Endometrial microvascular endothelial cells (primary cell): Measurements from ENCODE around the gene NMT1. TPM values are rescaled to one million over a fixed set of nuclear protein-coding genes. Genes with fewer than 3 reads are reported as not detected.
"Not testable (repeated sequence)": the region's sequence is repeated elsewhere in the genome, so short reads cannot be mapped to it uniquely, and the experiment has no call there.

Experiments used
- in situ Hi-C: cut with HindIII; loops from 2 replicates; pipeline ENCODE4 v1.10.0; 2017; ENCODE audit warnings: low sequenced_read_pairs, low pct_unique_long_range_greater_than_20kb; ENCODE audit errors: inconsistent ontology term
- total RNA-seq: library from RNA; depleted of rRNA; stranded (reverse); fragments of >200 nt; gene quantifications from one replicate; pipeline ENCODE4 v1.2.3, GENCODE V29; 2015; ENCODE audit errors: inconsistent ontology term

NMT1 gene
- total RNA-seq, 1 donor from 2014 or later: 95.8 TPM

DNA sequence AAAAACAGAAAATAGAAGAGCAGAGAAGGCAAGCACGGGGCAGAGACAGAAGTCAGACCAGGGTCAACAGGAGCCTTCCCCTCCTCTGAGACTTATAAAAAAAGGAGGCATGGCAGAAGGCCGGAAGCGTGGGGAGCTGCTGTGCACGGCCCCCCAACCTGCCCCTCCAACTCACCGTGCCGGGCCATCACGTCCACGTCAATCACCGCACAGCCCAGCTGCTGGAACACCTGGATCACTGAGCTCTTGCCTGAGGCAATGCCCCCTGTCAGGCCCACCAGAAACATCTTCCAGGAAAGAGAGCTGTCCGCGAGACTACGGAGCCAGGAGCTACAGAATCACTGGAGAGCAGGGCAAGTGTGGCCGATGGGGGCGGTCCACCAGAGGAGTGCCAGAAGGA, 26.5 kb upstream of the NMT1 start:
- in situ Hi-C loops: no loop called here

- in situ Hi-C loops: no loop called here
Measured at GRCh38 chr17:45035848-45036247, 25.3 kb upstream of the NMT1 start.

GRCh38 chr17:45036691-45037090, 24.4 kb upstream of the NMT1 start:
- in situ Hi-C loops: no loop called here

DNA sequence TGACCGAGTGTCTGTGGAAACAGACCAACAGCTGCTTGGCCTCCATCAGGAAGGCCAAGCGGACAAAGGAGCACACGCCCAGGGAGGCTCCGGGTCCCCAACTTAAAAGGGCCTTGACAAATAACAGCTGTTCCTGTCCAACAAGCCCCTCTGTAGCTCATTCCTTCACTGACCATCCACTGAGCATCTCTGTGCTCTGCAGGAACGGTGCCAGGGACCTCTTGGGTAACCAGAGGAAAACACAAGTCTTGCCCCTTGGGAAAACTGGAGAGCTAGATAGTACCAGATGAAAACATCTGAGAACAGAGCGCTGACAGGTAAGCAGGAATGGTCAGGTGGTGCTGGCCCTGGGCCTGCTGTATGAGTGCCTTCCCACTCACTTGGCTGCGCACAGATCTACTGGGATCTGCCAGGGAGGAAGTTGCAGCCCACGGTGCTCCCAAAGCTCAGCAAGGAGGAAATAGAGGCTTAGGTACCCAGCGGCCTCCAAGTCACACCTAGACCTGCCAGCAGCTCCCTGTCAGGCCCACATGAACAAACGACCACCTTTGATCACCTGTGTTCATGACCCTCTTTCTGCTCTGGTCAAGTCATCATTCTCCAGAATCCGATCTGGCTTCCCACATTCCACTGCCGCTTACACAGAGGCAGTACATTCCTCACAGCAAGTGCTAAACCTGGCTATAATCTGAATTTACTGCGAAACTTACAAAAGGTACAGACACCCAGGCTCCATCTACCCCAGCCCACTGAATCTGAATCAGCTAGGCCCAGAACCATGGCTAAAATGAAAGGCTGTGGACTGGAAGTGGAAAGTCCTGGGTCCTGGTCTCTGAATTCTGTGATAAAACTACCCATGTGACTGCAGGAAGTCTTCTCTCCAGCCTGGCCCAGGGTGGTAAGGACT, 22.1 kb upstream of the NMT1 start:
- in situ Hi-C loops: no loop called here

GRCh38 chr17:45040459-45040858, 20.7 kb upstream of the NMT1 start:
- in situ Hi-C loops: no loop called here

DNA sequence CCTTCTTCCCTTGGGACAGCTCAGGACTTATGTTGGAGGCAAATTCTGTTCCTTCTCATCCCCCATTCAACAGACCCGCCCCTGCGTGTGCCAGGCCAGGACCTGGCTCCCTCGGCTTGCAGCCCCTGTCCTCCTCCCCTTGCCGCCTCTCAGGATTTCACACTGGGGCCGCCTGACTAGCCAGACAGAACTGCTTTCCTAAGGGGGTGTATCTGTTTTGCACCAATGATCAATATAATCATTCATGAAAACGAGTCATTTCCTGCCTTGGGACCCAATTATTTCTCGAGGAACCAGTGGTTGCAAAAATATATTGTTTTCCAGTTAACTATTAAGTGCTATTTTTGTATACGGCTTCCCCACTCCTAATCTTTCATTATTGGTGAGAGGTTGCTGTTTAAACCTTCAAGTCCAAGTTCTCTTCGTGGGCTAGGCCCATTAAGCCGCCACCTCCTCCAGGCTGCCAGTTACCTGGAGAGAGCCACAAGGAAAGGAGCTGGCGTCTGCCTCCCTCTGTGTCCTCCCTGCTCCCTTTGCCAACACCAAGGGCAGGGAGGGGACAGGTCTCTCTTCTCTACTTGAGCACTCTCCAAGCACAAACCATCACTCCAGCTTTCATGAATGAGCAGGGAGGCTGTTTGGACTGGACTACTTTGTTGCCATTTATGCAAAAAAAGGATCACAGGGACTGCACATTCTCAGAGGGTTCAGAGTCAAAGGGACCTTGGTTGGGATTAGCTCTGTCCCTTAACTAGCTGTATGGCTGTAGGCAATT, 18.6 kb upstream of the NMT1 start:
- in situ Hi-C loops: no loop called here

DNA sequence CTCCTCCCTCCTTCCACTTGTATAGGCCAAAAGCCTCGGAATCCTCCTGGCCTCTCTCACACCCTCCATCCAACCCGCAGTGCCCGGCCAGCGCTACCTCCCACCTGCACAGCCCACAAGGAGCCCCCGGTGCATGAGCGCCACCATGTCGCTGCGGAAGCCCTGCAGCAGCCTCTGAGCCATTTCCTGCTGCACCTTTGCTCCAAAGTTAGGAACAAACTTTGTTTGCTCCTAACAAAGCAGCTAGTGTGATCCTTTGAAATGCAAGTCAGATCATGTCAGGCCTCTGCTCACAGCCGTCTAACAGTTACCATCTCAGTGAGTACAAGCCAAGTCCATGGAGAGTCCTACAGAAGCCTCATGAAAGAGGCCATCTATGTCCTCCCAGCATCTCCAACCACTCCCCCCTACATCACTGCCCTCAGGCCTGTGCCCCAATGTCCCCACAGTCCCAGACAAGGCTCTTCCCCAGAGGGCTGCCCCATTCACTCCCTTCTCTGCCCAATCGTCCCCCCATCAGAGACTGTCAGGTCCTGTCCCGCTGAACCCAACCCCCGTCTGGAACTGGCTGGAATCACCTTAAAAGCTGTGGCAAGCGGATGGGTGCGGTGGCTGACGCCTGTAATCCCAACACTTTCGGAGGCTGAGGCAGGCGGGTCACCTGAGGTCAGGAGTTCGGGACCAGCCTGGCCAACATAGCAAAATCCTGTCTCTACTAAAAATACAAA, 17.1 kb upstream of the NMT1 start:
- in situ Hi-C loops: no loop called here

- in situ Hi-C loops: no loop called here
Measured at GRCh38 chr17:45046537-45047125, 14.5 kb upstream of the NMT1 start.

- in situ Hi-C loops: no loop called here
Measured at GRCh38 chr17:45048795-45049563, 12.1 kb upstream of the NMT1 start.

DNA sequence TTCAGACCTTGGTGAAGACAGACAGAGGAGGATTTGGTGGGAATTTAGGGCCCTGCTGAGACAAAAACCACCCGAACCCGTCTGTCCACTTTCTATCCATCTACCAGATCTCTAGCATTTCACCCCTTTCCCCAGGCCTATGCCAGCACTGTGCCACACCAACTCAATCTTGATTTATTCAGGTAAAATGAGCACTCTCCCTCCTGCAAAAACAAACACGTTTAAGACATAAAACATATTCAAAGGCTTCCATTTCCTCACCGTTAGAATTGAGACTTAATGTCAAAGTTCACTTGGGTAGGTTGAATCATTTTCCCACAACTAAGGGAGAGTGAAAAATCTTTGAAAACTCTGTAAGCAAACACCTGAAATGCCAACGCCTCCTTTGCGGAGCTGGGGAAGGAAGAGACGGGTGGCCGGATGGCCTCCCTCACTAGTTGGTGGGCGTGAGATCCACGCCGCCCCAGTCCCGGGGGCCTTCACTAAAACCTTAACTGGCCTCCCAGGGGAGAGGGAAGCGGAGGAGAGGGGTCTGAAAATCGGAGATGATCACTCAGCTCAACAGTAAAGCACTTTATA, 10.5 kb upstream of the NMT1 start:
- in situ Hi-C loops: no loop called here

GRCh38 chr17:45051060-45051719, 9.9 kb upstream of the NMT1 start, which contains the start of gene DCAKD:
TSS of gene DCAKD (minus strand) at chr17:45051632. CDS start at chr17:45034885, 16,747 bp downstream.
- in situ Hi-C loops: no loop called here

- in situ Hi-C loops: not testable (repeated sequence)
Measured at GRCh38 chr17:45051720-45052051, 9.4 kb upstream of the NMT1 start.

DNA sequence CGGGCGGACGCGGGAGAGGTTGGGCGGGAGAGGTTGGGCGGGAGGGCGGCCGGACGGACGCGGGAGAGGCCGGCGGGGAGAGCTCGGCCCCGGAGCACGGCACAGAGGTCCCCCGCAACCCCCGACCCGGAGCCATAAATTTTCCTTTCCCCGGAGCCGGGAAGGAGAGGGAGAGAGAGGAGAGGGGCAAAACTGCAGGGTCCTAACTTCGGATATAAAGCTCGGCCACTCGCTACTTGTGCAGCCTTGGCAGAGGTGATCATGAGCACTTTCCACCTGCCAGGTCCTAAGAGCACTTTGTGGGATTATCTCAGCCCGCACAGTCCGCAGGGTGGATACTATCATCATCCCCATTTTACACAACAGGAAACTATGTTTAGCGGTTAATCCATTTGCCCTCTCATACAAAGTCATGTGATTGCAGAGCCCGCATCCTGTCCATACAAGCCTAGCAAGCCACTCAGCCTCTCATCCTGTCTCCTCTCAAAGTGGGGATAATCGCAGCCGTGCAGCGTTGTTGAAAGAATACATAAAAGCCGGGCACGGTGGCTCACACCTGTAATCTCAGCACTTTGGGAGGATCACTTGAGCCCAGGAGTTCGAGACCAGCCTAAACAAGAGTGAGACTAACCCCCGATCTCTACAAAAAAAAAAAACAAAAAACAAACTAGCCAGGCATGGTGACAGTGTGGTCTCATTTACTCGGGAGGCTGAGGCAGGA, 8.9 kb upstream of the NMT1 start:
- in situ Hi-C loops: no loop called here

DNA sequence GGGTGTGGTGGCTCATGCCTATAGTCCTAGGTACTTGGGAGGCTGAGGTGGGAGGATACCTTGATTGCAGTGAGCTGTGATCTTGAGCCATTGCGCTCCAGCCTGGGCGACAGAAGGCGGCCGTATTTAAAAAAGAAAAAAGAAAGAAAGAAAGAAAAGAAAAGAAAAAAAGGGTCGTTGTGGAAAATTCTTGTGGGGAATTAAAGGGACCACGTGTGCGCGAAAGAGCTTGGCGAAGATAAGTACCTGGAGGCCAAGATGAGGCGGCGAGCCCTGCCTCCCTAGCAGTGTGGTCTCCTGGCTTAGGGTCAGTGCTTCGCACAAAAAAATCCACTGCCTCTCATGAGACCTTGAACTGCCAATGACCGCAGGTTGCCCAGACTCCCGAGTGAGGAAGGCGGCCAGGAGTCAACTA, 728 bp upstream of the NMT1 start:
- in situ Hi-C loops: no loop called here

- in situ Hi-C loops: no loop called here
Measured at GRCh38 chr17:45061606-45062205, 589 bp downstream of the NMT1 start.

DNA sequence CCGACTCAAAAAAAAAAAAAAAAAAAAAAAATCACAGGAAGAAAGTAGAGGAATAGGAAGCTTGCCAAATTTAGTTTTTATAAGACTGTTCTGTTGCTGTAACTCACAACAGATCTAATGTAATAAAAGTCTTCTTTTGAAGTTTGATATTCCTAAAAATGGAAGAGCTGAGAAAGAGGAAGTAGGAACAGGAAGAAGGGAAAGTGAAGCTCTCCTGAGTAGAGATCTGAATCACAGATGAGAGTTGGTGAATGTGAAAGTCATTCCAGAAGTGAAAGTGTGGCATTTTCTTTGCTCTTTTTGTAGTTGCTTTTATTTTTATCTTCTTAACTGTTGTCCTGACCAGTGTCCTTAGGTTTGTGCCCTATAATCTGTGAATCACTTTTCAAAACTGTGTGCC, 2.1 kb downstream of the NMT1 start:
- in situ Hi-C loops: no loop called here

GRCh38 chr17:45067637-45068036, 6.5 kb downstream of the NMT1 start:
- in situ Hi-C loops: no loop called here
